H1 (cell line): Measurements from ENCODE around the gene PRTG. TPM values are rescaled to one million over a fixed set of nuclear protein-coding genes. Genes with fewer than 3 reads are reported as not detected.
A peak's percentile ranks its signal among the peaks of the same experiment; 100 is the strongest.

Experiments used
- ATF3 ChIP-seq: IDR thresholded peaks from 2 replicates; pipeline ENCODE4 v1.6.1; 2011; ENCODE audit warnings: low read depth, mild to moderate bottlenecking, low read length; ENCODE audit not compliant: insufficient read depth
- BCL11A ChIP-seq, 2 experiments: IDR thresholded peaks; one replicate each; pipeline ENCODE4 v1.6.1; 2011; ENCODE audit warnings: low read depth in 2 of 2, low read length in 2 of 2, mild to moderate bottlenecking in 2 of 2
- BRCA1 ChIP-seq: IDR thresholded peaks from 2 replicates; pipeline ENCODE4 v1.6.1; 2012; ENCODE audit warnings: low read depth, low read length, improper control_type of control experiment
- CBX8 ChIP-seq: fragments of 300-800, 300-1000 bp; sonication (generic); IDR thresholded peaks from 2 replicates; pipeline ENCODE4 v1.7.1; 2016; ENCODE audit warnings: low read depth, low read length, borderline replicate concordance
- CEBPB ChIP-seq: IDR thresholded peaks from 2 replicates; pipeline ENCODE4 v1.6.1; 2012; ENCODE audit warnings: low read depth, low read length
- CHD2 ChIP-seq: IDR thresholded peaks from 2 replicates; pipeline ENCODE4 v1.6.1; 2012; ENCODE audit warnings: low read length, improper control_type of control experiment
- CTCF ChIP-seq, 3 experiments: IDR thresholded peaks; 1 replicate in 2 of 3; 2 replicates in 1 of 3; pipeline versions ENCODE4 v1.5.1 to v1.6.1; 2011; ENCODE audit warnings: low read length in 3 of 3, mild to moderate bottlenecking in 3 of 3, inconsistent platforms in 2 of 3, low read depth in 1 of 3, moderate library complexity in 1 of 3; ENCODE audit not compliant: insufficient read depth in 1 of 3; ENCODE audit errors: control extremely low read depth in 1 of 3
- EGR1 ChIP-seq: IDR thresholded peaks from 2 replicates; pipeline ENCODE4 v1.6.1; 2011; ENCODE audit warnings: low read depth, low read length, borderline replicate concordance
- EP300 ChIP-seq, 2 experiments: IDR thresholded peaks; 1 replicate in 1 of 2; 2 replicates in 1 of 2; pipeline ENCODE4 v1.6.1; 2011 to 2012; ENCODE audit warnings: low read depth in 2 of 2, low read length in 2 of 2, mild to moderate bottlenecking in 2 of 2, borderline replicate concordance in 1 of 2, inconsistent platforms in 1 of 2, moderate library complexity in 1 of 2
- HDAC2 ChIP-seq, 2 experiments: fragments of 300-600 bp in 1 of 2; sonication (generic) in 1 of 2; IDR thresholded peaks; 2 replicates each; pipeline ENCODE4 v1.6.1; 2011 to 2012; ENCODE audit warnings: low read depth in 2 of 2, low read length in 2 of 2, mild to moderate bottlenecking in 2 of 2, moderate library complexity in 2 of 2, borderline replicate concordance in 1 of 2, inconsistent platforms in 1 of 2
- HDAC6 ChIP-seq: IDR thresholded peaks from one replicate; pipeline ENCODE4 v1.7.1; 2012; ENCODE audit warnings: low read depth, mild to moderate bottlenecking, inconsistent platforms, low read length, moderate library complexity
- KDM5A ChIP-seq: fragments of 200-600 bp; IDR thresholded peaks from 2 replicates; pipeline ENCODE4 v1.7.1; 2012; ENCODE audit warnings: mild to moderate bottlenecking, low read length, inconsistent platforms, mixed read lengths
- MAX ChIP-seq: IDR thresholded peaks from 2 replicates; pipeline ENCODE4 v1.6.1; 2012; ENCODE audit warnings: inconsistent platforms
- POLR2A ChIP-seq, 2 experiments: IDR thresholded peaks; 1 replicate in 1 of 2; 2 replicates in 1 of 2; pipeline ENCODE4 v1.6.1; 2011; ENCODE audit warnings: low read depth in 2 of 2, low read length in 2 of 2, mild to moderate bottlenecking in 2 of 2; ENCODE audit errors: control extremely low read depth in 1 of 2
- SIX5 ChIP-seq: IDR thresholded peaks from 2 replicates; pipeline ENCODE4 v1.6.1; 2011; ENCODE audit warnings: mild to moderate bottlenecking, low read depth, low read length
- SUZ12 ChIP-seq: fragments of 200-600 bp; sonication (generic); IDR thresholded peaks from 2 replicates; pipeline ENCODE4 v1.6.1; 2012; ENCODE audit warnings: mild to moderate bottlenecking, inconsistent platforms, low read length, moderate library complexity, mixed read lengths
- TAF1 ChIP-seq: IDR thresholded peaks from 2 replicates; pipeline ENCODE4 v1.6.1; 2011; ENCODE audit warnings: mild to moderate bottlenecking, low read depth, low read length
- TAF7 ChIP-seq: optimal IDR thresholded peaks from 2 replicates; pipeline ENCODE3; 2011; ENCODE audit warnings: low read depth, mild to moderate bottlenecking, inconsistent platforms, low read length, moderate library complexity, borderline replicate concordance
- TBP ChIP-seq: IDR thresholded peaks from 2 replicates; pipeline ENCODE4 v1.6.1; 2011; ENCODE audit warnings: low read depth, low read length, improper control_type of control experiment
- TCF12 ChIP-seq: IDR thresholded peaks from 2 replicates; pipeline ENCODE4 v1.6.1; 2011; ENCODE audit warnings: low read depth, mild to moderate bottlenecking, low read length
- YY1 ChIP-seq: IDR thresholded peaks from 2 replicates; pipeline ENCODE4 v1.6.1; 2011; ENCODE audit warnings: low read depth, mild to moderate bottlenecking, low read length
- polyA plus RNA-seq, 7 experiments: library from polyadenylated mRNA; depleted of rRNA in 3 of 7; stranded (reverse) in 5 of 7; unstranded in 2 of 7; fragments of >200 nt in 5 of 7; fragments of 200-250 nt in 2 of 7; gene quantifications; 1 replicate in 5 of 7; 2 replicates in 1 of 7; 4 replicates in 1 of 7; pipeline versions ENCODE4 v1.2.1 to v1.2.3, GENCODE V29; 2011 to 2013; ENCODE audit warnings: missing spikeins in 2 of 7, mixed read lengths in 2 of 7
- total RNA-seq: library from RNA; stranded (reverse); fragmentation: NEBNext Ultra II Directional; extraction: Animal tissue kit (Norgen Biotek cat#: 25700); gene quantifications from 2 replicates; pipeline ENCODE4 v1.2.1, GENCODE V29; 2021

Gene PRTG
- total and polyA plus RNA-seq, 2 of the 8 experiments (the other 6 are each of a cell fraction or from before 2014, with no cell fraction given), result 3.1 to 3.2 TPM

- TF ChIP-seq CBX8 (no peak), POLR2A (IDR thresholded peaks at IDR 0.05; ENCODE audit: control extremely low read depth in 1 of 2, low read depth in 2 of 2, low read length in 2 of 2) (peak in 1 of 2 experiments; percentile 40; a peak in 2 of 3 replicates), YY1 (no peak), HDAC6 (no peak), TAF1 (peak; percentile 60; the same call in 1 of the 2 replicates), BRCA1 (peak; percentile 22; the same call in 1 of the 2 replicates), TBP (peak; percentile 25; the same call in 1 of the 2 replicates), HDAC2 (IDR thresholded peaks at IDR 0.05; ENCODE audit: borderline replicate concordance in 1 of 2, low read depth in 2 of 2, low read length in 2 of 2) (0 out of 4 replicates have a peak, but pooled peaks of 1 of the 2 experiments have one; percentile 4), CHD2 (peak; percentile 77; the same call in 1 of the 2 replicates), BCL11A (IDR thresholded peaks at IDR 0.05; ENCODE audit: low read depth in 2 of 2, low read length in 2 of 2) (no peak), TAF7 (peak; percentile 44), SIX5 (no peak), SUZ12 (no peak), EP300 (IDR thresholded peaks at IDR 0.05; ENCODE audit: borderline replicate concordance in 1 of 2, low read depth in 2 of 2, low read length in 2 of 2) (0 out of 3 replicates have a peak, but pooled peaks of 1 of the 2 experiments have one; percentile 30), KDM5A (no peak), MAX (no peak), ATF3 (no peak), CEBPB (no peak), CTCF (IDR thresholded peaks at IDR 0.05; ENCODE audit: control extremely low read depth in 1 of 3, insufficient read depth in 1 of 3, low read depth in 1 of 3, low read length in 3 of 3) (no peak), TCF12 (peak; percentile 27; the same call in 1 of the 2 replicates), EGR1 (0 out of 2 replicates have a peak, but pooled peaks have one; percentile 58)
Observed at GRCh38 chr15:55742927-55743728, at the start of gene PRTG (continued).
